Cardiac septum (tissue), 1 donor: ENCODE measurements around the gene CARNS1. TPM values are rescaled to one million over a fixed set of nuclear protein-coding genes. Genes with fewer than 3 reads are reported as not detected.
A peak's percentile ranks its signal among the peaks of the same experiment; 100 is the strongest.

Source experiments
- DNase-seq: peaks from one replicate; pipeline ENCODE4 v3.0.0-alpha.2; 2020; ENCODE audit warnings: low spot score
- intact Hi-C: fragments of 100-400 bp; cut with DNase I; formaldehyde crosslinking; loops from one replicate; pipeline ENCODE4 v1.14.0; 2022
- total RNA-seq: library from RNA; stranded (reverse); fragmentation: NEBNext Ultra II Directional; extraction: Animal tissue kit (Norgen Biotek cat#: 25700); gene quantifications from one replicate; pipeline ENCODE4 v1.2.1, GENCODE V29; 2021
- donor health status: DM: no; HTN: no; CAD: no.

The CARNS1 gene
- total RNA-seq, 1 donor from 2014 or later, result 22.2 TPM

DNA sequence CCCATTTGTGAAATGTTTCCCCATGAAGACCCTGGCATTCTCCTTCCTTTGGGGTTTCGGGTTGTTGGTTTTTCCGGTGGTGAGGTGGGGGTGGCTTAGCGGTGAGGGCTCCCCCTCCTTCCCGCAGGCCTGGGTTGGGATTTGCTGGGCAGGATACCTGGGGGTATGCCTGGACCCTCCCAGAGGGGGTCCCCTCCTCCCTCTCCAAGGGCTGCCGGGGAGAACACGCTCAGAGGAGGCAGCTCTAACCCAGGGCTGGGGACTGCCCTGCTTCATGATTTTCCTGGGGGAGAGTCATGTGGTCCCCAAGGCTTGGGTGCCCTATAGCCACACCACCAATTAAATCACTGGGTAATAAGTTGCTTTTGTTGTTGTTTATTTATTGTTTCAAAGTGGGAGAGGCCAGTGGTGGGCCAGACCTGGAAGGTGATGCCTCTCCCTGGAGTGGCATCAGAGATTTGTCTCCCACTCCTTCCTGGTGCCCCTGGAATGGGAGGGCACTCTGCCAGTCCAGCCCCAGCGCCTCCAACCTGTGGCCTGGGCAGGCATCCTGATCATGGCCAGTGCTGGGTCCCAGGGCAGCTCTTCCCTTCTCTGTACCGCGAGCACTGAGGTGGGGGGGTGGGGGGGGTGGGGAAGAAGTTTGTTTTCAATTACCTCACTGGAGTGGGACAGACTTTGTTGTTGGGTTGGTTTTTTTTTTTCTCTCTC, 40.8 kb upstream of the CARNS1 start:
- intact Hi-C loops, result loop anchor here (1.0 kb wide), 1 partner anchor 20 kb away; no protein-coding TSS in a partner anchor
- DNase-seq, result no peak

DNA sequence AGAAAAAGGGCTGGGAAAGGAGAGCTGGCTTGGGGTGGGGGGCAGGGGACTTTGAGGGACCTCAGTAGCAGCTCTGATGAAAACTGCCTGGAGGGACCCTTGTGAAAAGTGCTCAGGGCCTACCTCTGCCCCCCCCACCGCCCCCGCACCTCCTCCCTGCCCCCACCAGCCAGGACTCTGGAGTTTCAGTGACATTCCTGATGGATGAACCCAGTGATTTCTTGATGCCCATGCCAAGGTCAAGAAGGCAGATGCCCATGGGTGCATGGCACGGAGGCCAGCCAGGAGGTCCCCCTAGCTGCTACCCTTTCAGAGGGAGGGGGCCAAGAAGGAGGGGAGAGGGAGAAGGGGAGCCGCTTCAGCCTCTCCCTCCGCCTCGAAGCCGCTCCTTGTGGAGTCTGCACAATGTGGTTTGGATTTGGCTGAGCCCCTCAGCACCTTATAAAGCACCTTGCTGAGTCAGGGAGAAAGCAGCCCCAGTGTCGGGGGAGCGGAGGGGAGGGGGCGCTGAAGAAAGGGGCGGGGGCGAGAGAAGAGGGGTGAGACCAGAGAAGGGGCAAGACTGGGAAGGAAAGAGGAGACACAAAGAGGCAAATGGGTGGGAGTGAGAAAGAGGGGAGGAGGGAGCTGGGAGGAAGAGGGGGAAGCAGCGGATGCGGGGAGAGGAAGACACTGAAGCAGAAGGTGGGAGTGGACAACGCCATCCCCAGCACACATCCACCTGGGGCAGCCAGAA, 40.0 kb upstream of the CARNS1 start:
- no peak for DNase-seq
- intact Hi-C loops, result no loop called here

DNA sequence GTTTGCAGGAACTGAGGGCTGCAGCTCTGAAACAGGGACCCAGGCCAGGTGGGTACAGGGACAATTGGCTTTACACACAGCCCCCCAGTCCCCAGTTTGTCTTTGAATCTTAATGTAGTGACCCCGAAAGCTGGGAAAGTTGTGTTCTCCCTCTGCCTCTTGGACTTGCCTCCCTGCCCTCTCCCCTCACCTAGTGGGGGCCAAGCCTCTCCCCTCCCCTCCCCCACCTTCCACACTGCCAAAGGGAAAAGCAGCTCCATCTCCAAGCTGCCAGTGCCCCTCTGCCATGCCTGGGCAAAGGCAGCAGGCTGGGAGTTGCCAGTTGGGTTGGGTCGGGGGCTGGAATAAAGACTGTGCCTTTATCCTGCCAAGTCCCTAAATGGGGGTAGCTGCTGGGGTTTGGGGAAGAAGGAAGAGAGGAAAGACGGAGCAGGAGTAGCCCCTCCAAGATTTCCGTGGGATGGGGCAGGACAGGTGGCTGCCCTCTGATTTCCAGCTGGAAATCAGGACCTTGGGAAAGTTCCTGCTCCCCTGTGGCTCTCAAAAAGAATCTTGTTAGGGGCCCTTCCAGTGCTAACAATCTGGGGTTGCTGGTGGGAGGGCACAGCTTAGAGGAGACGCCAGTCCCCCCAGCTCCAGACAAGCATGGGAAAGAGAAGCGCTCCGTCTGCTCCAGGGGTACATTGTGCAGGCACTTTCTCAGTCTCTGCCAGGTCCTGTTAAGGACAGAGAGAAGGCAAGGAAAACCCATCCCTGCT, 39.2 kb upstream of the CARNS1 start:
- intact Hi-C loops, result no loop called here
- DNase-seq, result no peak

DNA sequence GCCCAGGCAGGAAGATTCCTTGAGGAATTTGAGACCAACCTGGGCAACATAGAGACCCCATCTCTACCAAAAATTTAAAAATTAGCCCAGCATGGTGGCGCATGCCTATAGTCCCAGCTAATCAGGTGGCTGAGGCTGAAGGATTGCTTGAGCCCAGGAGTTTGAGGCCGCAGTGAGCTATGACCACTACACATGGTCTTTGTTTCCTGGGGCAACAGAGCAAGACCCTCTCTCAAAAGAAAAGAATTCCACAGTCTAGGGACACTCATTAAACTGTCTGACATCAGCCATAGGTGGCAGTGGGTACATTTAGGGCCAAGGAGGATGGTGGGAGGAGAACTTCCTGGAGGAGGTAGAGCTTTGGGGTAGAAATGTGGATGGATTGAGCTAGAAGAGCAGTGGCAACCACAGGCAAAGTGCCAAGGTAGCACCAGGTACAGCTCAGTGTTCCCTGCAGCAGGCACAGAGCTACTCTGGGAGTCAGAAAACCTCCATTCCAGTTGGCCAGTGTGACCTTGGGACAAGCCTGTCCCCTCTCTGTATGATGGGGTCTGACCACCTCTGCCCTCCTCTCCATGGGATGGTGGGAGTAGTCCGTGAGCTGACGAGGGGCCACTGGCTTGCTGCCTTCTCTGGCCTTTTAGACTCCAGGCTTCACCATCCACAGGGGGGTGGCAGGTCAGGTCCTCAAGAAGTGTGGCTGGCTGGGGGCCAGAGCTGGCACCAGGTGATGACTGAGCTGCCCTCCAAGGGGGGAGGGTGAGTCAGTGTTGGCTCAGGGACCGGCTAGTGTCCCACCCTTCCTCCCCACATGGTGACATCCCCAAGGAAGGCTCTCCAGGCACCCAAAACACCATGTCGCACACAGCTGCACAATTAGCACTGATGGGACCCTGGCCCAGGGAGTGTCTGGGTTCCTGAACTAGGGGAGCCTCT, 38.3 kb upstream of the CARNS1 start:
- intact Hi-C loops, result no loop called here

DNA sequence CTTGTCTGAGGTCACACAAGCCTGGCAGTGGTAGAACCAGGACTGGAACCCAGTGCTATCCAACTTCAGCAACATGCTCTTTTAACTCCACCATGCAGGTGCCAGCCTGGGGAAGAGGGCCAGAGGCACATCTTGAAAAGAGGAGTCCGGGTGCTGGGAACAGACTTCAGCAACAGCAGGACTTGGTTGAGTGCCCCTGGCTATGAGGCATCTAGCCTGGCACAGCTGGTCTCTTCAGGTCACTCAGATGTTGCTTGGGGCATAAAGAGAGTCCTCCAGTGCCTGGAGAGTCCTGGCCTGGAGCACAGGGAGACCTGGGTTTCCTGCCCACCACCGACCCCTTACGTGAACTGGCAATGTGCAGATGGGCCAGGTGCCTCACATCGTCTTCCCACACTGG, 36.9 kb upstream of the CARNS1 start:
- intact Hi-C loops, result no loop called here
- DNase-seq, result no peak

More for the DNA sequence above, 38.3 kb upstream of the CARNS1 start:
- DNase-seq, result no peak

DNA sequence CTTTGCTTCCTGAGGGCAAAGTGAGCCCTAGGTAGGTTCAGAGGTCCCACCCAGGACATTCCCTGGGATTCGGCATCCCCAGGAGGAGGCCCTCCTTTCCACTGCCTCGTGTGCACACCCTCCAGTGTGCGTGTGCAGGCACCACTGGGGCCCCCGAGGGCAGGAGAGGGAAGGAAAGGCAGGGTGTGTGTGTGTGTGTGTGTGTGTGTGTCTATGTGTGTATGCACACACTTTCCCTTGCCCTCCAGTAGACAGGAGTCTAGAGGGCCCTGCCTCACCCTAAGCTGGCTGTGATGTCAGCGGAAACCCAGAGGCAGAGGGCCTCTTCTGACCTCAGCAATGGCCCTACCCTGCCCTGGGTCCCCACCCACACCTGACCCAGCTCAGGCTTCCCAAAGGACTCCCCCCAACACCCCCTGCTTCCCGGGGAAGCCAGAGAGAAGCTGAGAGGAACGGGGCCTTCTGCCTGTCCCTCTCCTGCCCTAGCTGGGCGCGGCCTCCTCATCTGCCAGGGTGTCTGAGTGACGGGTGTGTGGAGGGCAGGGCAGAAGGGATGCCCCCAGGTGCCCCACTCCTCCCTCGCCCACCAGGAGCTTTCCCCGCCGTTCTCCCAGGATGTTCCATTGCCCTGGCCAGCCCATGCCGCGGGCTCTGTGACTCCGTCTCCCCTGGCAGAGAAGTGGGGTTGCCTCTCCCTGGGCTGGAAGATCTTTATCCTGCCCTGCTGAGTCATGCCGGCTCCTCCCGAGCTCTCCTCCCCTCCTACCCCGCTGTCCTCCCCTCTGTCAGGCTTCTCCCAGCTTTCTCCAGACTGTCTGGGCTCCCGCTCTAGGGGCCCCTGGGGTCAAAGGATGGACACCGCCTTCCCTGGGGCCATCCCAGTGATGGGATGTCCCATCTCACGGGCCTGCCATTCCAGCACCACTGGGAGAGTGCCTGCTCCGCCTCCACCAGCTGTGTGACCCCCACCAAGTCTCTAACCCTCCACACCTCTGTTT, 36.1 kb upstream of the CARNS1 start:
- intact Hi-C loops, result loop anchor here (5.0 kb wide), 2 partner anchors 32 to 117 kb away; no protein-coding TSS in a partner anchor
- no peak for DNase-seq

DNA sequence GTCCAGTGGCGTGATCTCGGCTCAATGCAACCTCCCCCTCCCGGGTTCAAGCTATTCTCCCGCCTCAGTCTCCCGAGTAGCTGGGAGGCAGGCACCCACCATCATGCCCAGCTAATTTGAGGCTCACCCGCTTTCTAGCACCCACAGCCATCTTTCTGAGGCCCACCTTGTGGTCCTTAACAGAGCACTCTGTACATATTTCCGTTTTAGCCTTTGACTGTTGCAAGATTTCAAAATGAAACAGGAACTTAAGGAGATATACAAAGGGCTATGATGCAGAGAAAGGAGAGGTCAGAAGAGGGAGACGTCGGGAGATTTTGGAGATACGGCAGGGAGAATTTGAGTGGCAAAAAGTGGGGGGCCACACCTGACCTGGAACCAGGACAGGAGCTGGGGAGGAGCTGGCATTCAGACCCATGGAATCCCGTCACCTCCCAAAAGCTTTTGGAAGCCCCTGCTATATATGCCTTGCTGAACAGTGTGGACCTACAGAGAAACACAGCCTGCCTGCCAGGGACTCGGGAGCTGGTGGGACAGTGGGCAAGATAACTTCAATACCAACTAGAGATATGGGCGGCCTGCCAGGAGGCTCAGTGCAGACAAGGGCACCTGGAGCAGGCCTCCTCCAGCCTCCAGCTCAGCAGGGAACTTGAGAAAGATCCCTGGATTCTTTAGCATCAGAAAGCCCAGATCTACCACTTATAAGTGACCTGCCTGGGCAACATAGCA, 34.1 kb upstream of the CARNS1 start:
- intact Hi-C loops, result loop anchor here (5.0 kb wide), 2 partner anchors 34 to 119 kb away; no protein-coding TSS in a partner anchor
- no peak for DNase-seq

DNA sequence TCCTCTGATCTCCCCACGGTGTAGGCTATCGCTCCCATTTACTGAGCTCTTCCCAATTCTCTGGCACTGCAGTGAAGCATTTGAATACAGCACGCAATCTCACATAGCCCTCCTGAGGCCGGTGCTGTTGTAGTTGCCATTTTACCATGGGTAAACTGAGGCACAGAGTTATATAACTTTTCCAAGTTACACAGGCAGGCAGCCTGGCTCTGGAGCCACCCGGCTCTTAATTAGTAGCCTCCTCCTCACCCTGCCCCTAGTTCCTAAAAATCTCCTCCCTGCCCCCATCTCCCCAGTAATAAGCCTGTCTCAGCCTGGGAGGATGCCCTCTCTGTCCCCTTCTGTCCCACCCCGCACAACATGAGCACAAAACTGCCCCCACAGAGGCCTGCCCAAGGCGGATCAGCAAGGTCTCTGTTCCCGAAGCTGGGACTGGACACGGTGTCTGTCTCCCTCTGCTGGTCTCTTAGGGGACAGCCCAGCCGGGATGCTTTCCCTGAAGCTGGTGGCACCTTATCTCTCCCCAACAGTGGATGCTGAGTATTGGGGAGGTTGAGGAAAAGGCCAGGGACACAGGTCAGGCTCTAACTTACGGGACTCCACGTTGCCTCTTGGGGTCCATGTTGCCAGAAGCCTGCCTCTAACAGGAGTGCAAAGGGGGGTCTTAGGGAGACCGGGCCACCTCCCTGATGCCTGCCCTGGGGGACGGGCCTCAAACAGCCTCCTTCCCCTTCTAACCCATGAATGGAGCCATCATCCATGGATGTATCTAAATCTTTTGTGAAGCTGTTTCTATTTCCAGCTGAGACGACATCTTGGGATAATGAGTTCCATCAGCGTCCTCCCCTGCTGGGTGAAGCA, 33.0 kb upstream of the CARNS1 start:
- DNase-seq, result peak; percentile 94
- intact Hi-C loops, result loop anchor here (1.0 to 5.0 kb wide), 3 partner anchors 26 to 120 kb away; no protein-coding TSS in a partner anchor

DNA sequence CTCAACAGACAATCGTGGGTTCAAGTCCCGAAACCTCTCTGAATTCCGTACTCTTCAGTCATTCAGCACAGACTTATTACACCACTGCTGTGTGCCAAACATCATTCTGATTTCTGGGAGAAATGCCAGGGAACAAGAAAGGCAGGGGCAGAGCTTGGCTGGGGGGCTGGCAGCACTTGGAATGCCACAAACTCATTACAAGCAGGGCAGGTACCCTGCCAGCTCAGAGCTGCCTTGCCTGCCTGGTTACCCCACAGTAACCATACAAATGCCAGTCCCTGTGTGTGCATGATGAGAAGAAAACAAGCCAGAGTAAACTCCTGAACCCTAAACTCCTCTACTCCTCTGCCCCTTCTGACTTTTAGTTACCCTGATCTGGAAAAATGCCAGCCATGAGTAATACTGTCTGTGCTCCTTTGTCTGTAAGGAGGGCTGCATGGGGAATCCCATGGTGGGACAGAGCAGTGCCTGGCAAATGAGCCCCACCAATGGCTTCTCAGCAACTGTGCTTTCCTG, 30.6 kb upstream of the CARNS1 start:
- DNase-seq, result no peak
- intact Hi-C loops, result loop anchor here (5.0 kb wide), 2 partner anchors 38 to 123 kb away; no protein-coding TSS in a partner anchor

DNA sequence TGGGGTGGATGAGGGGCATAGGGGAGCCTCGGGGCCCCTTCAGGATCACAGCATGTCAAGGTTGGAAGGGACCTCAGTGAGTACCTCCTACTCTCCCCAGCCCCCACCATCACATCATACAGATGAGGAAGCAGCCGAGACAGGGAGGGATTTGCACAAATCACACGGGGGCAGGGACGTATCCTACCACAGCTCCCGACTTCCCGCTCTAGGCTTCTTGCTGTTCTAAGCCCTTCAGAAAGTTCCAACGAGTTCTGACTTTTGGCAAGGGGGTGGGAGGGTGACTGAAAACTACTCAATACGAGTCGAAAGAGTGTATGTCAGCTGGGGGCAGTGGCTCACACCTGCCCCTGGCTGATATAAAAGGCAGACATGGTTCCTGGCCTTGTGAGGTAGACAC, 28.4 kb upstream of the CARNS1 start:
- intact Hi-C loops, result no loop called here
- DNase-seq, result no peak

DNA sequence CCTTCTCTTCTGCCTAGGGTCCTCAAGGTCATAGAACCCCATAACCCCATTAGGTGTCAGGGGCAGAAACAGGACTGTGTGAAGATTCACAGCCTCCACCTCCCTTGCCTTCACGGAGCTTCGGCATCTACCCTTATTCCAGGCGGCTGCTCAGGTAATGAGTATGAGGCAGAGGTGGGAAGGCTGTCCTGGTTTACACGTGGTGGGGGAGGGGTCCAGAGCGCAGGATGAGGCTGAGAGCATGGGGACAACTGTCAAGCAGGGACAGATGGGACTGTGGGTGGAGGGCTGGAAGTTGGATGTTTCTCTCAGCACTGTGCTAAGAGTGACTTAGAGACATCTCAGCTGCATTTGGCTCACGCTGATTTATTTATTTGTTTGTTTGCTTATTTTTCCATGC, 28.0 kb upstream of the CARNS1 start:
- intact Hi-C loops, result no loop called here

DNA sequence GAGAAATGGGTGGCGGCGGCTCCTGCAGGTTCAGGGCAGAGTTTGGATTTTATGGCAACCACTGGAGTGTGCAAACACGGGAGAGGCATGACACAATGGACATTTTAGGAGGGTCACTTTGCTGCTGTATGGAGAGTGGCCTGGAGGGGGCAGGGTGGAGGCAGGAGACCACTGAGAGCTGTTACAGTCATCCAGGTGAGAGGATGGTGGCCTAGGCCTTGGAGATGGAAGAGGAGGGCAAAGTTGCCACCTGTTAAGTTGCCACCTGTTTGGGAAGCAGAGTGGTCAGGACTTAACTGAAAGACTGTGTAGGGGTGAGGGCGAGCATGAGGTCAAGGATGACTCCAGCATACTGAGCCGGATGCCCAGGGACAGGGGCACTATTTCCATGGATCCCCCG, 26.0 kb upstream of the CARNS1 start:
- intact Hi-C loops, result no loop called here
- no peak for DNase-seq

More for the DNA sequence above, 28.0 kb upstream of the CARNS1 start:
- DNase-seq, result no peak

DNA sequence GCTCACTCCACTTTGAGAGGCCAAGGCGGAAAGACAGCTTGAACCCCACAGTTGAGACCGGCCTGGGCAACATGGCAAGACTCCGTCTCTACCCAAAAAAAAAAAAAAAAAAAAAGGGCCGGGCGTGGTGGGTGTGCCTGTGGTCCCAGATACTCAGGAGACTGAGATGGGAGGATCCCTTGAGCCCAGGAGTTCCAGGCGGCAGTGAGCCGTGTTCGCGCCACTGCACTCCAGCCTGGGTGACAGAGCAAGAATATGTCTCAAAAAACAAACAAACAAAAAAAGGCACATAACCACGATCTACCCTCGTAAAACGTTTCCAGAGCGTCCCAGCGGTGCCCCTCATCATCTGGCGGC, 24.6 kb upstream of the CARNS1 start:
- no peak for DNase-seq
- intact Hi-C loops, result loop anchor here (2.0 to 5.0 kb wide), 3 partner anchors 36 to 116 kb away; partner anchors contain the start of genes RPS6KB2 and TMEM134

DNA sequence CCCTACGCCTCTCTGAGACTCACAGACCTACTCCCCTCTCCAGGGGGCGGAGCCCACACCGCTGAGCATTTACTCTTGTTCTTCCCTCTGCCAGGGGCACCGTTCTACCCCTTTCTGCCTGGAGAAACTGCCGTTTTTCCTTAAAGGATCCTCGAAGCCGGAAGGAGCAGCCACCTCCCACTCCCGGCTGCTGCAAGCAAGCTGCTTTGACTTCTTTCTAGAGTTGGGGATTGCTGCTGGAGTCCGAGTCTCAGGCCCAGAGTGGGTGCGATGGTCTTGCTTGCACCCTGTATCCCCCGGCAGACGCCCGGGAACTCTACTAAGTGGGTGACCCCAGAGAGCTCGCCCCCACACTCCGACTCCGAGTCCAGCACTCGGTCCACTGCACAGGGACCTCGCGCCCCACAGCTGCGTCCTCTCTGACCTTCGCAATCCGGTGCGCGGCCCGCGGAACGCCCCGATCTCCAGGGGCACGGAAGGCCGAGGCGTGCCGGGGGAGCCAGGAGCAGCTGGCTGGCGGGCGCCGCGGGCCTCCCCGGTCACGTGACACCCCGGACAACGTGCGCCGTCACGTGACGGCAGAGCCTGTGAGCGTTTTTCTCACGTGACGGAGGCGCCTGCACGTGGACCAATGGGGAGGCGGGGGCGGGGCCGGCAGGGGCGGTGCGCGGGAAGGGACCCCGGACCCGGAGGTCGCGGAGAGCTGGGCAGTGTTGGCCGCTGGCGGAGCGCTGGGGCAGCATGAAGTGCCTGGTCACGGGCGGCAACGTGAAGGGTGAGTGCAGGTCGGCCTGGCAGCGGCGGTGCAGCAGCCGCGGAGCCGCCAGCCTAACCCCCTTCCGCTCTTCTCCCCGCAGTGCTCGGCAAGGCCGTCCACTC, 23.9 kb upstream of the CARNS1 start, which contains the start of gene RAD9A:
RAD9A (plus strand) TSS at position 683 of the 879 bp plus-strand sequence; CDS start at position 742, 59 bp downstream.
- DNase-seq, result peak; percentile 98
- intact Hi-C loops, result loop anchor here (2.0 to 5.0 kb wide), 3 partner anchors 36 to 115 kb away; partner anchors contain the start of genes RPS6KB2 and TMEM134
